NT2/D1 (cell line): ENCODE results near the gene CASTOR1.

Source experiments
- DNase-seq: peaks from one replicate; pipeline ENCODE4 v3.0.0-alpha.2; 2011; ENCODE audit warnings: low read depth, low spot score
- H3K27me3 ChIP-seq: 2 replicates; pipeline ENCODE4 v1.6.0; 2011; ENCODE audit warnings: mild to moderate bottlenecking; ENCODE audit not compliant: insufficient read length, insufficient read depth
- H3K36me3 ChIP-seq: 2 replicates; pipeline ENCODE4 v1.6.1; 2011; ENCODE audit warnings: mild to moderate bottlenecking, low read length, mixed read lengths; ENCODE audit not compliant: insufficient read depth, insufficient read length
- H3K4me1 ChIP-seq: 2 replicates; pipeline ENCODE4 v1.5.1; 2011; ENCODE audit not compliant: insufficient read depth, insufficient read length
- H3K4me3 ChIP-seq: 2 replicates; pipeline ENCODE4 v1.5.1; 2011; ENCODE audit warnings: low read depth; ENCODE audit not compliant: insufficient read length
- H3K9ac ChIP-seq: 2 replicates; pipeline ENCODE4 v1.6.0; 2011; ENCODE audit warnings: low read depth; ENCODE audit not compliant: insufficient read length
- H3K9me3 ChIP-seq: 2 replicates; pipeline ENCODE4 v1.5.1; 2011; ENCODE audit warnings: mild to moderate bottlenecking, low read length; ENCODE audit not compliant: insufficient read depth
- SUZ12 ChIP-seq: IDR thresholded peaks from 2 replicates; pipeline ENCODE4 v1.6.1; 2011; ENCODE audit not compliant: insufficient read length, insufficient read depth; ENCODE audit errors: extremely low read depth
- YY1 ChIP-seq: IDR thresholded peaks from 2 replicates; pipeline ENCODE4 v1.6.1; 2011; ENCODE audit not compliant: insufficient read length, insufficient read depth
- ZNF274 ChIP-seq: IDR thresholded peaks from 2 replicates; pipeline ENCODE4 v1.6.1; 2011; ENCODE audit warnings: mild to moderate bottlenecking, low read depth, low read length

The CASTOR1 gene

DNA sequence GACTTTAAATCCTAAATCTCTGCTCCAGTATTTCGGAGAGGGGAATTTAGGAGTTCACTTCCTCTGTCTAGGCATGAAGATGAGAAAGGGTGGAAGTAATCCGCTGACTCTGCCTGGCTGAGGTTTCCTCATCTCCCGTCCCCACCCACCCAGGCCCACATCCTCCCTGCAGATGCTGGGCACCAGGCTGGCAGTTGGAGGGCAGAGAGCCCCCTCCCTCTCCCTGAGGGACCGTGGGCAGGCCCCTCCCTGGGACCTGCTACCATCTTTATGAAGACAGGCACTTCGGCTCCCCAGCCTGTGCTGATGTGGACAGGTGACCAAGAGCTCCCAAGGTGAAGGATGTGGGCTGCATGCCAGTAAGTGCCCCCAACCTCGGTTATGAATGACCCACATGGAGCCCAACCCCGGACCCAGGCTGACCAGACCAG lies 6.7 kb downstream of the CASTOR1 start:
- Histone ChIP-seq H3K9me3 (no peaks in the 10 kb centered on the region), H3K36me3 (peaks cover 25% of the 10 kb centered on the region), H3K27me3 (no peaks in the 10 kb centered on the region), H3K4me3 (no peak overlapping the region), H3K9ac (no peak overlapping the region), H3K4me1 (peaks cover 14% of the 10 kb centered on the region)
- TF ChIP-seq ZNF274 (no peak), SUZ12 (no peak), YY1 (no peak)
- DNase-seq = no peak

DNA sequence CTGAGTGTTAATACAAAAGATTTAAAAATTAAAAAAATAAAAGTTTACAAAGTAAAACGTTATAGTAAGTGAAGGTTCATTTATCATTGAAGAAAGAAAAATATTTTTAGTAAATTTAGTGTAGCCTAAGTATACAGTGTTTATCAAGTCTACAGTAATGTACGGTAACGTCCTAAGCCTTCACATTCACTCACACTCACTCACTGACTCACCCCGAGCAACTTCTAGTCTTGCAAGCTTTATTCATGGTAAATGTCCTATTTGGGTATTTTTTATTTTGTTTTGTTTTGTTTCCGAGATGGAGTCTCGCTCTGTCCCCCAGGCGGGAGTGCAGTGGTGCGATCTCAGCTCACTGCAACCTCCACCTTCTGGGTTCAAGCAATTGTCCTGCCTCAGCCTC lies 8.8 kb downstream of the CASTOR1 start:
- H3K9ac ChIP-seq = no peak overlapping the region
- peaks cover 10% of the 10 kb centered on the region for H3K36me3 ChIP-seq
- peaks cover 11% of the 10 kb centered on the region for H3K4me1 ChIP-seq
- TF ChIP-seq ZNF274 (no peak), YY1 (no peak), SUZ12 (no peak)
- no peak for DNase-seq
- no peaks in the 10 kb centered on the region for H3K27me3 ChIP-seq
- no peaks in the 10 kb centered on the region for H3K9me3 ChIP-seq
- H3K4me3 ChIP-seq = no peak overlapping the region

DNA sequence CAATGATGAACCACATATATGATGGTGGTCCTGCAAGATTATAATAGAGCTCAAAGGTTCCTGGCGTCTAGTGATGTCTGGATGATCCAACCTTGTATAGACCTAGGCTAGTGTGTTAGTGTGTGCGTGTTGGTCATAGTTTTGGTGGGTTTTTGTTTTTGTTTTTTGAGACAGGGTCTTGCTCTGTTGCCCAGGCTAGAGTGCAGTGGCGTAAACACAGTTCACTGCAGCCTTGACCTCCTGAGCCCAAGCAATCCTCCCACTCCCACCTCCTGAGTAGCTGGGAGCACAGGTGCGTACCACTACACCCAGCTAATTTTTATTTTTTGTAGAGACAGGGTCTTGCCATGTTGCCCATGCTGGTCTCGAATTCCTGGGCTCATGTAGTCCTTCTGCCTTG lies 9.4 kb downstream of the CASTOR1 start:
- H3K4me3 ChIP-seq = no peak overlapping the region
- no peaks in the 10 kb centered on the region for H3K9me3 ChIP-seq
- peaks cover 5% of the 10 kb centered on the region for H3K36me3 ChIP-seq
- no peak overlapping the region for H3K9ac ChIP-seq
- TF ChIP-seq YY1 = no peak
- no peak for TF ChIP-seq SUZ12
- H3K4me1 ChIP-seq = peaks cover 11% of the 10 kb centered on the region
- H3K27me3 ChIP-seq = no peaks in the 10 kb centered on the region
- no peak for DNase-seq

DNA sequence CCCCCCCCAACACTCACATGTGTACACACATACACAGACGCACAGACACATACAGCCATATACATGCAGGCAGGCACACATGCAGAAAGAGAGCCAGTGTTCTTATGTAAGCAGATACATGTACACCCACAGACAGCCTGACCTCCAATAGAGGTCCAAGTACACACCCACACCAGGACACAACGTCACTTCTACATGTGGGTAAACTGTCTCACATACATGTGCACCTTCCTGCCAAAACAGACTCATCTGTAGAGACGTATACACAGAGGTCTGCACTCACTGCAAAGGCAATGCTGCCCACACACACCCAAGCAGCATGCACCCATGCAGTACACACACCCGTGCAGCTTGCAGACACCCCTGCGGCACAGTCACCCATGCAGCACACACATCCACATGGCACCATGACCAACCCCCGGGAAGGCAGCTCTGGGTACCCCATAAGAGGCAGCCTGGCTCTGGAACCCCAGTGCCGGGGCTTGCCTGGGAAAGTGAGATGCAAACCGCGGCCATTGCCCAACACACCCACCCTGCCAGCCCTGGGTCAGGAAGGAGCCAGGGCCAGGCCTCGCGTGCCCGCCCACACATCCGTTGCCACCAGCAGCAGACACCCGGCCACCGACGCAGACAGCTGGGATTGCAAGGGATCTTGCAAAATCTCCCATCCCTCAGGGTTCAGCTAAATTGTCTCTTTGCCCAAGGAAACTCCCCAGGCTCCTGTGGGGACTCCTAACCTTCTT lies 10.1 kb downstream of the CASTOR1 start:
- no peaks in the 10 kb centered on the region for H3K9me3 ChIP-seq
- no peak for DNase-seq
- H3K36me3 ChIP-seq = no peaks in the 10 kb centered on the region
- H3K4me1 ChIP-seq = peaks cover 11% of the 10 kb centered on the region
- no peaks in the 10 kb centered on the region for H3K27me3 ChIP-seq
- no peak overlapping the region for H3K9ac ChIP-seq
- H3K4me3 ChIP-seq = no peak overlapping the region
- TF ChIP-seq SUZ12 = no peak
- TF ChIP-seq ZNF274 = no peak
- no peak for TF ChIP-seq YY1

DNA sequence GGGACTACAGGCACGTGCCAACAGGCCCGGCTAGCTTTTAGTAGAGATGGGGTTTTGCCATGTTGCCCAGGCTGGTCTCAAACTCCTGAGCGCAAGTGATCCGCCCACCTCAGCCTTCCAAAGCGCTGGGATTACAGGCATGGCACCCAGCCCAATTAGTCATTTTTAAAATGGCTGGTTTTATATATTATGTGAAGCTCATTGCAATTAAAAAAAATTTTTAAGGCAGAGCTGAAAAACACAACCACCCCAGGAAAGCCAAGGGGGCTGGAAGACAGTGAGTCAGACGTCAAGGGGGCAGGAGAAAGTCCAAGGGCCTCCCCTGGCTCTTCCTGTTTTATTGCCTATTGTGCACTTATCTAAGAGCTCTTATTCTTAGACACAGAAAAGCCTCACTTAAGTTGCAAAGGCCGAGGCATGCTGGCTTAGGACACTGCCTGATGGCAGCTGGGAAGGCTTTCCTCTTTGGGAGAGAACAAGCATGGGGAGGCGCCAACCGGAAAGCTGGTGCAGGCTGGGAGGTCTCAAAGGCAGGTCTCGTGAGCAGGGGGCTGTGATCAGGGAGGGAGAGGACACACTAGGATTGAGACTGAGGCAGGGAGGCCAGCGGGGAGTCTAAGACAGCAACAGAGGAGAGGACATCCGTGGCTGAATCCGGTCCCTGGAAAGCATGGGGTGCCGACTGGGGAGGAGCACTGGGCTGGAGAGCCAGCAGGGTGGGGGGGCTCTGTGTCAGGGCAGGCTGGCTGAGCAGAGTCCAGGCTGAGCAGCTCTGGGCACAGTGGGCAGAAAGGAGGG lies 11.6 kb downstream of the CASTOR1 start:
- no peak for DNase-seq
- Histone ChIP-seq H3K4me3 (no peak overlapping the region), H3K36me3 (no peaks in the 10 kb centered on the region), H3K27me3 (no peaks in the 10 kb centered on the region), H3K4me1 (peaks cover 9% of the 10 kb centered on the region), H3K9me3 (no peaks in the 10 kb centered on the region), H3K9ac (peak overlapping the region; percentile 32)
- no peak for TF ChIP-seq ZNF274
- no peak for TF ChIP-seq YY1

DNA sequence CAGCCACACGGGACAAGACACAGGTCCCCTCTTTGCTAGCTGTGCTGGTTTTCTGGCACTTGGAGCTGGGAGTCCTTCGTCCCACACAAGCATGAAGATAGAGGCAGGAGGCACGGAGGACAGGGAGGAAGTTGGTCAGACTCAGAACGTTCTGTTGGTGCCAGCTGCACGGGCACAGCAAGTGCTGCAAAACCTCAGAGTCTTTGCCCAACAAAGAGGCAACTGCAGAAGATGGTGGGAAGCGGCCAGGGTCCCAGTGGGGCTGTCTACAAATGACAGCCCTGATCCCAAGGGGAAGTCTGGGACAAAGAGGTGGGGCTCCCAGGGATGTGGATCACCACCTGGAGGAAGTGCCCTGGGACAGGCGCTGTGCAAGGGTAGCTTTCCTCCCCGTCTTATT lies 13.3 kb downstream of the CASTOR1 start:
- Histone ChIP-seq H3K4me1 (peaks cover 9% of the 10 kb centered on the region), H3K36me3 (no peaks in the 10 kb centered on the region), H3K9me3 (no peaks in the 10 kb centered on the region), H3K27me3 (no peaks in the 10 kb centered on the region), H3K4me3 (no peak overlapping the region), H3K9ac (no peak overlapping the region)
- DNase-seq = no peak
- no peak for TF ChIP-seq YY1
- TF ChIP-seq SUZ12 = no peak
- no peak for TF ChIP-seq ZNF274

DNA sequence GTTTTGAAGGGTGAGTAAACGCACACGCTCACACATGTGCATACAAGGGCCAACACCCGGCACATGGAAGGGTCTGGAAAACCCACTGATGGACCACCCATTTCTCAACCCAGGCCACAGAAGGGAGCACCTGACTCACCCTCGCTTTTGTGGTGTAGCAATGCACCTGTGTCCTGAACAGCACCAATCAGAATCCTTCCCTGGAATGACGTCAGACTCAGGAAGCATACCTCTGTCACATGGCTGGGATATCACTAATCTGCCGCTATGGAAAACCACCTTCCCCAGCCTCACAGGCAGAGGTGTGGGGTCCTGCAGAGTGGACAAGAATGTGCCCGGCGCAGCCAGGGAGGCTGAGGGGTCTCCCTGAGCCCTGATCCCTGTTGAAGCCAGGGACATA lies 13.7 kb downstream of the CASTOR1 start:
- TF ChIP-seq YY1 = no peak
- no peak for TF ChIP-seq ZNF274
- no peak for TF ChIP-seq SUZ12
- no peak for DNase-seq
- Histone ChIP-seq H3K9ac (no peak overlapping the region), H3K27me3 (no peaks in the 10 kb centered on the region), H3K4me3 (no peak overlapping the region), H3K36me3 (no peaks in the 10 kb centered on the region), H3K4me1 (peaks cover 11% of the 10 kb centered on the region), H3K9me3 (no peaks in the 10 kb centered on the region)
